AG04449 (cell line): ENCODE results near the gene EIF4A2.
A peak's percentile ranks its signal among the peaks of the same experiment; 100 is the strongest.

Source experiments
- CTCF ChIA-PET: fragments of 350-600 bp; formaldehyde crosslinking; extraction: SDS; loops from one replicate; lab custom pipeline; 2021; ENCODE audit warnings: antibody characterized with exemption; lab: Yijun Ruan, JAX
- POLR2A ChIA-PET: fragments of 400-600, 350-600 bp; formaldehyde crosslinking; extraction: SDS; loops from one replicate; lab custom pipeline; 2020; ENCODE audit warnings: antibody characterized with exemption, inconsistent platforms; lab: Yijun Ruan, JAX
- DNase-seq: peaks from one replicate; pipeline ENCODE4 v3.0.0-alpha.2; 2010; ENCODE audit warnings: low read depth, low spot score
- H3K4me3 ChIP-seq: 2 replicates; pipeline ENCODE4 v1.5.1; 2011; ENCODE audit warnings: low read depth, mild to moderate bottlenecking, control low read depth, low read length
- TF ChIP-seq, protein P1 (sequence below): IDR thresholded peaks from one replicate; pipeline ENCODE4 v1.5.1; 2011; ENCODE audit warnings: mild to moderate bottlenecking, moderate library complexity, low read length, control low read depth, inconsistent platforms; ENCODE audit not compliant: insufficient read depth; ENCODE audit errors: missing control alignments

Gene EIF4A2

DNA sequence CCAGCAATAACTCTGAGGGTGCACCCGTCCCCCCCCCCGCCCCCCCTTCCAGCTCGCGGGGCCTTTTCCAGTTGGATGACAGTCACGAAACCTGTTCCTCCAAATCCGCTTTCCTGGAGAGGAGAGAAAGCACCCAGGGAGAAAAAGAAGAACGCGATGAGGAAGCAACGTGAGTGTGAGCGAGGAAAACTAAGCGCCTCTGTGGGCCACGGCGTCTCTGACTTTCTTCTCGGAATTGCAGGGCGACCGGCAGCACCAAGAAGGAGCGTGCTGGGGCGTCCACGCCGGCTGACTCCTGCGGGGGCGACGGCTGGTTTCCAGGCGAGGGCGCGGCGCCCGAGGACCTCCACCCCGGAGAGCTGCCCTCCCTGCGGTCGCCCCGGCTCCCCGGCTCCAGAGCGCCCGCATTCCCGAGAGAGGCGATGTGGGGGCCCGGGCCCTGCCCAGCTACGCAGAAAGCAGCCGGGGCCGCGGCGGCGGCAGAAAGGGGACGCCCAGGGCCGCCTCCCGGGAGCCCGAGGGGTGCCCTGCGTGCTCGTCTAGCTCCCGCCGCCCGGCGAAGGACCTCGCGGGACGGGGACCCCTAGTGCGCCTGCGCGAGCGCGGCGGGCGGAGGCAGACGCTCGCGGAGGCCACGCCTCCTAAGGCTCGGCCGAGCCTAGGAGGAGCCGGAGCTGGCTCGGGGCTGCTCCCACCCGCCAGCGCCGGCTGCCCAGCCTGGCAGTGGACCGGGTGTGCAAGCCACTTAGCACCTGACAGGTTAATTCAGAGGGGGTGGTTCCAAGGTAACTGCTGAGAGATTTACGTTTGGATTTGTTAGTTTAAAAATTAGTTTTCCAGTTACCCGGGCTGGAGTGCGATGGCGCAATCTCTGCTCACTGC, 43.8 kb downstream of the EIF4A2 start:
- ChIA-PET POLR2A (interaction anchor here (1.0 to 1.8 kb wide), 3 partner anchors 43 to 338 kb away, joined by 5 to 6 read pairs (median 5); partner anchors contain the start of gene EIF4A2), CTCF (interaction anchor here (0.9 to 6.0 kb wide), 6 partner anchors 22 to 340 kb away, joined by 4 to 45 read pairs (median 4); partner anchors contain the start of gene RPL39L)
- DNase-seq = no peak

DNA sequence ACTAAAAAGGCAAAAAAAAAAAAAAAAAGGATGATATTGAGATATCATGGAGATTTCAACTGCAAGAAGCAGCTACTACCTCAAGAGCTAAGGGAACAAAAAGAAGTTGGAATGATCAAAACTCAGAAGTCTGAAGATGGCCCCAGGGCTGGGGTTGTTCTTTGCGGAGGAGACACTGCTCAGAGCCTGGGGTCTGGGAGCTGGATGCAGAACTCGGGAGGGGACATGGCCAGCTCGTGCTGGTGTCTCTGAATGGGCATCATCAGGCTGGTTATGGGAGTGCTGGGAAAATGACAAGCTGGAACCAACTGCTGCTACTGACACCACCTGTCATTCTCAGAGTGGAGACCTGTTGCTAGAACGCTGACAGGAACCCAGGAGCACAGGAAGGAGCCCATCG, 45.0 kb downstream of the EIF4A2 start:
- no peak for DNase-seq
- ChIA-PET POLR2A (interaction anchor here (1.7 kb wide), 1 partner anchor 44 kb away, joined by 5 read pairs; no protein-coding TSS in a partner anchor), CTCF (interaction anchor here (1.0 to 6.0 kb wide), 3 partner anchors 212 to 312 kb away, joined by 5 to 45 read pairs (median 5); partner anchors contain the start of gene RPL39L)
- H3K4me3 ChIP-seq = no peak overlapping the region
- TF ChIP-seq, protein P1, sequence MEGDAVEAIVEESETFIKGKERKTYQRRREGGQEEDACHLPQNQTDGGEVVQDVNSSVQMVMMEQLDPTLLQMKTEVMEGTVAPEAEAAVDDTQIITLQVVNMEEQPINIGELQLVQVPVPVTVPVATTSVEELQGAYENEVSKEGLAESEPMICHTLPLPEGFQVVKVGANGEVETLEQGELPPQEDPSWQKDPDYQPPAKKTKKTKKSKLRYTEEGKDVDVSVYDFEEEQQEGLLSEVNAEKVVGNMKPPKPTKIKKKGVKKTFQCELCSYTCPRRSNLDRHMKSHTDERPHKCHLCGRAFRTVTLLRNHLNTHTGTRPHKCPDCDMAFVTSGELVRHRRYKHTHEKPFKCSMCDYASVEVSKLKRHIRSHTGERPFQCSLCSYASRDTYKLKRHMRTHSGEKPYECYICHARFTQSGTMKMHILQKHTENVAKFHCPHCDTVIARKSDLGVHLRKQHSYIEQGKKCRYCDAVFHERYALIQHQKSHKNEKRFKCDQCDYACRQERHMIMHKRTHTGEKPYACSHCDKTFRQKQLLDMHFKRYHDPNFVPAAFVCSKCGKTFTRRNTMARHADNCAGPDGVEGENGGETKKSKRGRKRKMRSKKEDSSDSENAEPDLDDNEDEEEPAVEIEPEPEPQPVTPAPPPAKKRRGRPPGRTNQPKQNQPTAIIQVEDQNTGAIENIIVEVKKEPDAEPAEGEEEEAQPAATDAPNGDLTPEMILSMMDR = no peak

More for the DNA sequence above, 43.8 kb downstream of the EIF4A2 start:
- TF ChIP-seq, protein P1 = no peak
- peak overlapping the region; percentile 64 for H3K4me3 ChIP-seq

DNA sequence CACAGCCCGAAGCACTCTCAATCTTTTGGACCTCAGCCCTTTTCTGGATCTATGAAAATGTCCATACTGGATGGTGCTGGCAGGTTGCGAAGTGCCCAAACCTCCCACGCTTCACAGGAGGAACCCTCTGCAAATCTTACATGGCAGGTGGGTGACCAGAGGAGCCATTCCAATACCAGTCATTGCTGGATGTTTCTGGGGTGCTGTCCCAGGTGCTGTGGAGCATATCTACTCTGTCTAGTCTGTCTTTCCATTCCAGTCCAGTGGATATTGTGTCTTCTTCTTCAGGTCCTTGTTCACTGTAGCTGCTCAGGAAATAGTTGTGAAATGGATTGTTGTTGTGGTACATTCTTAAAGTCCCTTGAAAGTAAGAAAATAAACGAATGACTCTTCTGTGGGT, 48.4 kb downstream of the EIF4A2 start:
- DNase-seq = no peak
- H3K4me3 ChIP-seq = no peak overlapping the region
- POLR2A ChIA-PET = no interaction called here
- TF ChIP-seq, protein P1 = no peak
- CTCF ChIA-PET = no interaction called here

DNA sequence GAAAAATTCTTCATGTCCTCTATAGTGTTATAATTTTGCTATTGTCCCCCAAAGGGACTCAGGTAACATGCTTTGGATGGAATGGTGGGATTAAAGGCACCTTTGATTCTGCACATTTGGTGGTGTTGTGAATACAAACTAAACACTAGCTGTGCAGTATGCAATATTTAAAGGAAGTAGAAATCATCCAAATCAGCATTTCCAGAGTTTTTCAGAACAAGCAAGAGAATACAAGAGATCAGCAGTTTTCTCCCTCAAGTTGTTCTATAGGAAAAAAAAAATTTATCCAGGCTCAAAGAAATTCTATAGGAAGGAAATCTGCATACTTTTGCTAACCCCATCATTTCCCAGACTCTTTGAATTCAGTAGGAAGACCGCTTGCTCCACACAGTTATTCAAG, 48.9 kb downstream of the EIF4A2 start:
- POLR2A ChIA-PET = no interaction called here
- no peak for DNase-seq
- CTCF ChIA-PET = no interaction called here
- H3K4me3 ChIP-seq = no peak overlapping the region
- TF ChIP-seq, protein P1 = no peak
